H1 (cell line): ENCODE measurements around the gene MYO15A. TPM values are rescaled to one million over a fixed set of nuclear protein-coding genes. Genes with fewer than 3 reads are reported as not detected.
A peak's percentile ranks its signal among the peaks of the same experiment; 100 is the strongest.

Source experiments
- CTCF ChIA-PET: fragments of 300-600 bp; sonication (Branson Sonifier 250); formaldehyde crosslinking; loops from one replicate; lab custom pipeline; 2021; ENCODE audit not compliant: partially characterized antibody; lab: Charles Lee
- POLR2A ChIA-PET: fragments of 300-600 bp; sonication (Branson Sonifier 250); formaldehyde crosslinking; loops from one replicate; lab custom pipeline; 2021; ENCODE audit warnings: inconsistent platforms; ENCODE audit not compliant: partially characterized antibody; lab: Charles Lee
- DNase-seq, 2 experiments: peaks; one replicate each; pipeline versions ENCODE4 v3.0.0 to v3.0.0-alpha.2; 2010 to 2022; ENCODE audit warnings: low spot score in 2 of 2, low read depth in 1 of 2, mixed read lengths in 1 of 2
- FAIRE-seq: peaks from 2 replicates; lab custom pipeline; 2011; peaks lifted over from hg19 to GRCh38; lab: Jason Lieb, UNC
- H2AFZ ChIP-seq: 2 replicates; pipeline ENCODE4 v1.8.1; 2012; ENCODE audit warnings: low read length, inconsistent platforms
- H2AK5ac ChIP-seq: 2 replicates; pipeline ENCODE4 v1.6.1; 2013; ENCODE audit warnings: low read depth, low read length
- H2BK120ac ChIP-seq: replicated peaks from 2 replicates; pipeline ENCODE3; 2013; ENCODE audit warnings: low read depth, low read length, inconsistent platforms
- H2BK12ac ChIP-seq: 2 replicates; pipeline ENCODE4 v1.6.1; 2013; ENCODE audit warnings: low read depth, low read length
- H2BK15ac ChIP-seq: 2 replicates; pipeline ENCODE4 v1.6.1; 2013; ENCODE audit warnings: low read length
- H2BK20ac ChIP-seq: 2 replicates; pipeline ENCODE4 v1.6.1; 2013; ENCODE audit warnings: low read length
- H2BK5ac ChIP-seq: 2 replicates; pipeline ENCODE4 v1.6.1; 2013; ENCODE audit warnings: low read depth, low read length
- H3K14ac ChIP-seq: 2 replicates; pipeline ENCODE4 v1.6.1; 2013; ENCODE audit warnings: inconsistent platforms; ENCODE audit not compliant: insufficient read length
- H3K18ac ChIP-seq: 2 replicates; pipeline ENCODE4 v1.6.1; 2013; ENCODE audit warnings: low read length; ENCODE audit errors: extremely low read depth
- H3K23ac ChIP-seq: 2 replicates; pipeline ENCODE4 v1.6.1; 2013; ENCODE audit warnings: inconsistent platforms; ENCODE audit not compliant: insufficient read length
- H3K23me2 ChIP-seq: 2 replicates; pipeline ENCODE4 v1.6.1; 2013; ENCODE audit warnings: low read depth, low read length
- H3K27ac ChIP-seq: 2 replicates; pipeline ENCODE4 v1.6.1; 2011; ENCODE audit warnings: low read depth, low read length, inconsistent platforms
- H3K27me3 ChIP-seq, 4 experiments: replicated peaks in 1 of 4; 1 replicate in 1 of 4; 2 replicates in 3 of 4; pipeline versions ENCODE4 v1.6.1 to v1.8.1; 2011 to 2013; ENCODE audit warnings: low read length in 3 of 4, mild to moderate bottlenecking in 3 of 4, inconsistent platforms in 2 of 4, mixed read lengths in 2 of 4, moderate library complexity in 1 of 4; ENCODE audit not compliant: control insufficient read depth in 3 of 4, insufficient read depth in 3 of 4; ENCODE audit errors: extremely low read depth in 1 of 4
- H3K36me3 ChIP-seq, 4 experiments: 2 replicates each; pipeline versions ENCODE4 v1.6.1 to v1.8.1; 2011 to 2013; ENCODE audit warnings: mild to moderate bottlenecking in 4 of 4, low read length in 3 of 4, moderate library complexity in 2 of 4, control low read depth in 1 of 4, inconsistent platforms in 1 of 4; ENCODE audit not compliant: insufficient read depth in 4 of 4, control insufficient read depth in 2 of 4
- H3K4ac ChIP-seq: replicated peaks from 2 replicates; pipeline ENCODE3; 2013; ENCODE audit warnings: low read length, low read depth, mixed read lengths, inconsistent platforms; ENCODE audit not compliant: insufficient read length
- H3K4me1 ChIP-seq, 4 experiments: replicated peaks in 1 of 4; 1 replicate in 1 of 4; 2 replicates in 3 of 4; pipeline versions ENCODE4 v1.6.1 to v1.8.1; 2011 to 2013; ENCODE audit warnings: low read length in 3 of 4, inconsistent platforms in 2 of 4, mixed read lengths in 1 of 4; ENCODE audit not compliant: insufficient read depth in 4 of 4, control insufficient read depth in 3 of 4
- H3K4me2 ChIP-seq, 2 experiments: 2 replicates each; pipeline versions ENCODE4 v1.6.1 to v1.8.1; 2011 to 2013; ENCODE audit warnings: low read depth in 2 of 2, low read length in 2 of 2, control low read depth in 1 of 2, inconsistent platforms in 1 of 2, mild to moderate bottlenecking in 1 of 2; ENCODE audit not compliant: insufficient read depth in 1 of 2
- H3K4me3 ChIP-seq, 4 experiments: fragments of 200-600, 300-600 bp in 1 of 4; sonication (generic), shearing (Covaris generic), sonication (Bioruptor Twin) in 1 of 4; 2 replicates each; pipeline versions ENCODE4 v1.5.1 to v1.8.1; 2011 to 2016; ENCODE audit warnings: low read length in 4 of 4, low read depth in 3 of 4, control low read depth in 2 of 4, inconsistent platforms in 2 of 4, mild to moderate bottlenecking in 2 of 4, mixed read lengths in 1 of 4, moderate library complexity in 1 of 4; ENCODE audit not compliant: insufficient read depth in 2 of 4; ENCODE audit errors: extremely low read depth in 1 of 4
- H3K56ac ChIP-seq: replicated peaks from 2 replicates; pipeline ENCODE3; 2013; ENCODE audit warnings: low read depth, mild to moderate bottlenecking, mixed read lengths, low read length, inconsistent platforms; ENCODE audit not compliant: insufficient read length
- H3K79me1 ChIP-seq: 2 replicates; pipeline ENCODE4 v1.6.1; 2013; ENCODE audit warnings: low read depth, low read length, control low read depth
- H3K79me2 ChIP-seq, 2 experiments: 2 replicates each; pipeline versions ENCODE4 v1.6.1 to v1.8.1; 2012 to 2013; ENCODE audit warnings: low read length in 2 of 2, mild to moderate bottlenecking in 2 of 2, inconsistent platforms in 1 of 2; ENCODE audit not compliant: insufficient read depth in 2 of 2, control insufficient read depth in 1 of 2
- H3K9ac ChIP-seq, 4 experiments: replicated peaks in 1 of 4; 1 replicate in 1 of 4; 2 replicates in 3 of 4; pipeline versions ENCODE4 v1.6.1 to v1.8.1; 2011 to 2013; ENCODE audit warnings: low read depth in 3 of 4, low read length in 3 of 4, control low read depth in 2 of 4, mild to moderate bottlenecking in 2 of 4, moderate library complexity in 2 of 4, inconsistent platforms in 1 of 4; ENCODE audit errors: extremely low read depth in 1 of 4
- H3K9me3 ChIP-seq, 2 experiments: 2 replicates each; pipeline versions ENCODE4 v1.6.1 to v1.8.1; 2012 to 2013; ENCODE audit warnings: mild to moderate bottlenecking in 2 of 2, moderate library complexity in 2 of 2, control low read depth in 1 of 2, inconsistent platforms in 1 of 2, low read depth in 1 of 2, low read length in 1 of 2, mixed read lengths in 1 of 2; ENCODE audit not compliant: insufficient read depth in 2 of 2
- H4K20me1 ChIP-seq, 2 experiments: replicated peaks in 1 of 2; 2 replicates each; pipeline versions ENCODE3 to v1.8.1; 2011 to 2013; ENCODE audit warnings: inconsistent platforms in 2 of 2, low read length in 2 of 2, mild to moderate bottlenecking in 1 of 2; ENCODE audit not compliant: insufficient read depth in 2 of 2, control insufficient read depth in 1 of 2
- H4K5ac ChIP-seq: 2 replicates; pipeline ENCODE4 v1.6.1; 2013; ENCODE audit warnings: low read length, low read depth, mixed read lengths, inconsistent platforms; ENCODE audit not compliant: insufficient read length
- H4K8ac ChIP-seq: 2 replicates; pipeline ENCODE4 v1.8.0; 2013; ENCODE audit warnings: mild to moderate bottlenecking, moderate library complexity, low read length, inconsistent platforms; ENCODE audit not compliant: insufficient read depth; ENCODE audit errors: extremely low read depth
- H4K91ac ChIP-seq: replicated peaks from 2 replicates; pipeline ENCODE3; 2013; ENCODE audit warnings: low read length, mixed read lengths, inconsistent platforms; ENCODE audit not compliant: insufficient read length
- BRCA1 ChIP-seq: IDR thresholded peaks from 2 replicates; pipeline ENCODE4 v1.6.1; 2012; ENCODE audit warnings: low read depth, low read length, improper control_type of control experiment
- EP300 ChIP-seq, 2 experiments: IDR thresholded peaks; 1 replicate in 1 of 2; 2 replicates in 1 of 2; pipeline ENCODE4 v1.6.1; 2011 to 2012; ENCODE audit warnings: low read depth in 2 of 2, low read length in 2 of 2, mild to moderate bottlenecking in 2 of 2, borderline replicate concordance in 1 of 2, inconsistent platforms in 1 of 2, moderate library complexity in 1 of 2
- NRF1 ChIP-seq: IDR thresholded peaks from 2 replicates; pipeline ENCODE4 v1.6.1; 2011; ENCODE audit warnings: mild to moderate bottlenecking, low read depth, low read length, improper control_type of control experiment
- WGBS, 2 experiments: shearing (Covaris generic) in 1 of 2; methylation state at CpG; one replicate each; pipeline versions ENCODE4 v1.1.6 to v1.1.7; 2013 to 2015; ENCODE audit warnings: low lambda C conversion rate in 2 of 2, mixed read lengths in 2 of 2, inconsistent platforms in 1 of 2, low coverage in 1 of 2, missing lambda C conversion rate in 1 of 2; ENCODE audit not compliant: insufficient replicate concordance in 2 of 2, insufficient coverage in 1 of 2, insufficient read length in 1 of 2; ENCODE audit errors: extremely low coverage in 1 of 2, missing lambda C conversion rate in 1 of 2; 5-methylcytosine and 5-hydroxymethylcytosine counted together
- polyA plus RNA-seq, 7 experiments: library from polyadenylated mRNA; depleted of rRNA in 3 of 7; stranded (reverse) in 5 of 7; unstranded in 2 of 7; fragments of >200 nt in 5 of 7; fragments of 200-250 nt in 2 of 7; gene quantifications; 1 replicate in 5 of 7; 2 replicates in 1 of 7; 4 replicates in 1 of 7; pipeline versions ENCODE4 v1.2.1 to v1.2.3, GENCODE V29; 2011 to 2013; ENCODE audit warnings: missing spikeins in 2 of 7, mixed read lengths in 2 of 7
- total RNA-seq: library from RNA; stranded (reverse); fragmentation: NEBNext Ultra II Directional; extraction: Animal tissue kit (Norgen Biotek cat#: 25700); gene quantifications from 2 replicates; pipeline ENCODE4 v1.2.1, GENCODE V29; 2021

MYO15A gene
- total and polyA plus RNA-seq, 2 of the 8 experiments (the other 6 are each of a cell fraction or from before 2014, with no cell fraction given): 1.6 to 4.2 TPM

GRCh38 chr17:18160128-18160856, 51.7 kb downstream of the MYO15A start:
- no peak for DNase-seq
- CTCF ChIA-PET: interaction anchor here (0.9 to 4.1 kb wide), 4 partner anchors 12 to 41 kb away, joined by 3 to 29 read pairs (median 4); no protein-coding TSS in a partner anchor

More at GRCh38 chr17:18160128-18160856, 51.7 kb downstream of the MYO15A start:
- Histone ChIP-seq H3K23me2 (no peaks in the 10 kb centered on the region; the same call in 1 of the 2 replicates), H3K56ac (no peak overlapping the region), H2BK20ac (no peak overlapping the region), H3K9ac (no peak overlapping the region; a peak in 1 of 7 replicates), H3K4me2 (no peak overlapping the region), H3K36me3 (no peaks in the 10 kb centered on the region), H4K5ac (no peak overlapping the region), H3K23ac (no peak overlapping the region), H2AK5ac (peak overlapping the region; percentile 60), H4K20me1 (no peaks in the 10 kb centered on the region), H3K79me2 (no peaks in the 10 kb centered on the region), H4K91ac (no peak overlapping the region), H2BK5ac (no peak overlapping the region), H2AFZ (no peak overlapping the region), H2BK12ac (peak overlapping the region; percentile 77; the same call in 1 of the 2 replicates), H2BK120ac (no peak overlapping the region), H3K27ac (no peak overlapping the region), H3K4ac (no peak overlapping the region), H3K14ac (no peak overlapping the region), H3K4me1 (peaks cover 2 to 6% (median 3%) of the 10 kb centered on the region in 4 experiments; a peak in 6 of 7 replicates), H4K8ac (no peak overlapping the region), H2BK15ac (no peak overlapping the region), H3K79me1 (no peaks in the 10 kb centered on the region), H3K4me3 (no peak overlapping the region), H3K9me3 (no peaks in the 10 kb centered on the region), H3K27me3 (no peaks in the 10 kb centered on the region; a peak in 1 of 7 replicates), H3K18ac (no peak overlapping the region)
- POLR2A ChIA-PET: interaction anchor here (1.1 to 2.0 kb wide), 4 partner anchors 10 to 87 kb away, joined by 3 to 5 read pairs (median 4); partner anchors contain the start of gene ALKBH5
- TF ChIP-seq NRF1 (no peak), EP300 (IDR thresholded peaks at IDR 0.05; ENCODE audit: borderline replicate concordance in 1 of 2, low read depth in 2 of 2, low read length in 2 of 2) (no peak), BRCA1 (no peak)
- 78% methylated on average over 5 of the region's 5 CpGs; no CpG with 5 or more reads in 1 of the 2 experiments for WGBS, 2 experiments
- FAIRE-seq: no peak
